Upper lobe of left lung (tissue), 6 donors: ENCODE measurements around the gene BABAM2. TPM values are rescaled to one million over a fixed set of nuclear protein-coding genes. Genes with fewer than 3 reads are reported as not detected.

Experiments
- ATAC-seq, 2 donors: fragments of 200-7000 bp; cut with Tn5 transposase; one replicate each; pipeline ENCODE4 v1.9.1; 2022; ENCODE audit warnings: mild to moderate bottlenecking in 2 of 2, moderate library complexity in 2 of 2; ENCODE audit not compliant: low FRiP score in 2 of 2
- DNase-seq, 2 donors: peaks; one replicate each; pipeline ENCODE4 v3.0.0-alpha.2; 2019 to 2020
- H3K27ac ChIP-seq, 4 donors: fragments of 200-600 bp; sonication (generic); one replicate each; pipeline ENCODE4 v1.5.1; 2016 to 2019
- H3K27me3 ChIP-seq, 4 donors: fragments of 200-600 bp; sonication (generic); one replicate each; pipeline ENCODE4 v1.5.1; 2017 to 2019
- H3K36me3 ChIP-seq, 4 donors: fragments of 200-600 bp; sonication (generic); one replicate each; pipeline ENCODE4 v1.5.1; 2016 to 2019
- H3K4me1 ChIP-seq, 4 donors: fragments of 200-600 bp; sonication (generic); one replicate each; pipeline ENCODE4 v1.5.1; 2018 to 2019
- H3K4me3 ChIP-seq, 4 donors: fragments of 200-600 bp; sonication (generic); one replicate each; pipeline ENCODE4 v1.5.1; 2017 to 2019; ENCODE audit warnings: mild to moderate bottlenecking in 2 of 4, moderate library complexity in 1 of 4
- H3K9me3 ChIP-seq, 4 donors: fragments of 200-600 bp; sonication (generic); one replicate each; pipeline ENCODE4 v1.5.1; 2018 to 2019
- CTCF ChIP-seq, 6 experiments: fragments of 450-650 bp in 4 of 6; fragments of 200-600 bp in 2 of 6; sonication (generic) in 2 of 6; IDR thresholded peaks; one replicate each; pipeline ENCODE4 v1.5.1; 2016 to 2019; ENCODE audit warnings: antibody characterized with exemption in 6 of 6
- EP300 ChIP-seq, 4 donors: sonication (generic); formaldehyde crosslinking; IDR thresholded peaks; one replicate each; pipeline ENCODE4 v1.5.1; 2017; ENCODE audit warnings: antibody characterized with exemption in 4 of 4, control low read depth in 2 of 4
- POLR2A ChIP-seq, 4 donors: fragments of 450-650 bp; IDR thresholded peaks; one replicate each; pipeline ENCODE4 v1.5.1; 2016 to 2017; ENCODE audit warnings: antibody characterized with exemption in 4 of 4, mild to moderate bottlenecking in 2 of 4
- POLR2AphosphoS5 ChIP-seq, 2 donors: sonication (generic); formaldehyde crosslinking; IDR thresholded peaks; one replicate each; pipeline ENCODE4 v1.5.1; 2017; ENCODE audit warnings: antibody characterized with exemption in 2 of 2
- WGBS, 2 donors: methylation state at CpG; one replicate each; pipeline ENCODE4 v1.1.5; 2017 to 2018; 5-methylcytosine and 5-hydroxymethylcytosine counted together
- total RNA-seq, 6 donors: library from RNA; depleted of rRNA in 4 of 6; stranded (reverse); fragments of >200 nt in 4 of 6; gene quantifications; one replicate each; pipeline versions ENCODE4 v1.1.0 to v1.2.1, GENCODE V29; 2016 to 2021
- donor health status: DM: no; HTN: no; CAD: no; lungs with moderate emphysema.
- donor health status: DM: no; HTN: yes; CAD: no; lungs with severe emphysema.

BABAM2 gene
- total RNA-seq, 6 donors from 2014 or later = 23.0 to 44.0 (median 38.2) TPM

- no peak for TF ChIP-seq POLR2A (IDR thresholded peaks at IDR 0.05)
- TF ChIP-seq CTCF (IDR thresholded peaks at IDR 0.05) = no peak
- no peak for TF ChIP-seq POLR2AphosphoS5 (IDR thresholded peaks at IDR 0.05)
- no peak for TF ChIP-seq EP300 (IDR thresholded peaks at IDR 0.05)
- Histone ChIP-seq H3K4me3 (no peak overlapping the region), H3K4me1 (peaks cover 0 to 4% (median 0%) of the 10 kb centered on the region in 4 donors), H3K9me3 (no peaks in the 10 kb centered on the region), H3K36me3 (peaks cover 0 to 10% (median 0%) of the 10 kb centered on the region in 4 donors), H3K27me3 (no peaks in the 10 kb centered on the region), H3K27ac (no peak overlapping the region)
- WGBS, 2 donors = 80 to 85% methylated on average over 11 of the region's 11 CpGs
- no peak for ATAC-seq
- DNase-seq = no peak
Observed at GRCh38 chr2:27929916-27930486, 39.5 kb downstream of the BABAM2 start.

- Histone ChIP-seq H3K36me3 (peaks cover 0 to 10% (median 0%) of the 10 kb centered on the region in 4 donors), H3K9me3 (no peaks in the 10 kb centered on the region), H3K27me3 (no peaks in the 10 kb centered on the region), H3K4me3 (no peak overlapping the region), H3K4me1 (peaks cover 0 to 4% (median 0%) of the 10 kb centered on the region in 4 donors), H3K27ac (no peak overlapping the region)
- ATAC-seq (no peak), DNase-seq (no peak)
- 68 to 70% methylated on average over 4 of the region's 4 CpGs for WGBS, 2 donors
- TF ChIP-seq EP300 (IDR thresholded peaks at IDR 0.05) = no peak
- TF ChIP-seq POLR2AphosphoS5 (IDR thresholded peaks at IDR 0.05) = no peak
- no peak for TF ChIP-seq POLR2A (IDR thresholded peaks at IDR 0.05)
- no peak for TF ChIP-seq CTCF (IDR thresholded peaks at IDR 0.05)
Observed at GRCh38 chr2:27931361-27931950, 40.9 kb downstream of the BABAM2 start.

- H3K27ac ChIP-seq = no peak overlapping the region
Observed at GRCh38 chr2:27932396-27932795, 41.9 kb downstream of the BABAM2 start.

GRCh38 chr2:27935026-27935425, 44.5 kb downstream of the BABAM2 start:
- peaks cover 0 to 7% (median 0%) of the 10 kb centered on the region in 4 donors for H3K36me3 ChIP-seq
- H3K27me3 ChIP-seq = no peaks in the 10 kb centered on the region
- no peak overlapping the region for H3K4me3 ChIP-seq
- no peaks in the 10 kb centered on the region for H3K9me3 ChIP-seq
- no peak overlapping the region for H3K27ac ChIP-seq
- TF ChIP-seq EP300 (IDR thresholded peaks at IDR 0.05) (no peak), POLR2AphosphoS5 (IDR thresholded peaks at IDR 0.05) (no peak), CTCF (IDR thresholded peaks at IDR 0.05) (no peak), POLR2A (IDR thresholded peaks at IDR 0.05) (no peak)
- WGBS, 2 donors = 99% methylated on average over 3 of the region's 3 CpGs
- peaks cover 0 to 4% (median 0%) of the 10 kb centered on the region in 4 donors for H3K4me1 ChIP-seq
- ATAC-seq (no peak), DNase-seq (no peak)

More at GRCh38 chr2:27932396-27932795, 41.9 kb downstream of the BABAM2 start:
- WGBS, 2 donors = 96 to 97% methylated on average over 2 of the region's 2 CpGs
- Histone ChIP-seq H3K4me1 (peaks cover 0 to 4% (median 0%) of the 10 kb centered on the region in 4 donors), H3K4me3 (no peak overlapping the region), H3K27me3 (no peaks in the 10 kb centered on the region), H3K36me3 (peaks cover 0 to 10% (median 0%) of the 10 kb centered on the region in 4 donors), H3K9me3 (no peaks in the 10 kb centered on the region)
- DNase-seq (no peak), ATAC-seq (no peak)
- TF ChIP-seq POLR2AphosphoS5 (IDR thresholded peaks at IDR 0.05) (no peak), EP300 (IDR thresholded peaks at IDR 0.05) (no peak), CTCF (IDR thresholded peaks at IDR 0.05) (no peak), POLR2A (IDR thresholded peaks at IDR 0.05) (no peak)
